Lower lobe of right lung (tissue), 2 donors: ENCODE results near the gene USP44. TPM values are rescaled to one million over a fixed set of nuclear protein-coding genes. Genes with fewer than 3 reads are reported as not detected.

Experiments used
- ATAC-seq, 2 donors: fragments of 200-7000 bp; cut with Tn5 transposase; one replicate each; pipeline ENCODE4 v1.9.1; 2020 to 2022; ENCODE audit warnings: mild to moderate bottlenecking in 2 of 2, moderate library complexity in 2 of 2
- DNase-seq: peaks from one replicate; pipeline ENCODE4 v3.0.0-alpha.2; 2020
- H3K27ac ChIP-seq: fragments of 200-600 bp; one replicate; pipeline ENCODE4 v1.8.0; 2022
- H3K27me3 ChIP-seq: fragments of 200-600 bp; one replicate; pipeline ENCODE4 v1.8.0; 2022; ENCODE audit warnings: low read depth
- H3K36me3 ChIP-seq: fragments of 200-600 bp; one replicate; pipeline ENCODE4 v1.8.0; 2022; ENCODE audit warnings: mild to moderate bottlenecking
- H3K4me1 ChIP-seq: fragments of 200-600 bp; one replicate; pipeline ENCODE4 v1.8.0; 2022
- H3K4me3 ChIP-seq: fragments of 200-600 bp; one replicate; pipeline ENCODE4 v1.8.0; 2022; ENCODE audit warnings: mild to moderate bottlenecking
- H3K9me3 ChIP-seq: fragments of 200-600 bp; one replicate; pipeline ENCODE4 v1.8.0; 2022
- CTCF ChIP-seq: fragments of 200-600 bp; IDR thresholded peaks from one replicate; pipeline ENCODE4 v1.8.0; 2022; ENCODE audit warnings: antibody characterized with exemption, mild to moderate bottlenecking
- intact Hi-C: fragments of 100-400 bp; cut with DNase I; formaldehyde crosslinking; loops from one replicate; pipeline ENCODE4 v1.11.0; 2022
- total RNA-seq: library from RNA; stranded (reverse); fragmentation: NEBNext Ultra II Directional; extraction: Animal tissue kit (Norgen Biotek cat#: 25700); gene quantifications from one replicate; pipeline ENCODE4 v1.2.1, GENCODE V29; 2021
- donor health status: DM: no; HTN: yes; CAD: no; lungs with severe emphysema.

Gene USP44
- total RNA-seq, 1 donor from 2014 or later, result 17.8 TPM

- no peak for TF ChIP-seq CTCF
- DNase-seq, result no peak
- Histone ChIP-seq H3K27ac (no peak overlapping the region), H3K36me3 (no peaks in the 10 kb centered on the region), H3K9me3 (peaks cover 7% of the 10 kb centered on the region), H3K4me1 (peaks cover 1% of the 10 kb centered on the region), H3K4me3 (no peak overlapping the region), H3K27me3 (peaks cover 3% of the 10 kb centered on the region)
- intact Hi-C loops, result no loop called here
- ATAC-seq, result no peak
Measured at GRCh38 chr12:95553197-95553943, 2.1 kb upstream of the USP44 start.

GRCh38 chr12:95551913-95552516, 739 bp upstream of the USP44 start:
- TF ChIP-seq CTCF, result no peak
- Histone ChIP-seq H3K27me3 (peaks cover 9% of the 10 kb centered on the region), H3K36me3 (no peaks in the 10 kb centered on the region), H3K4me3 (no peak overlapping the region), H3K9me3 (peaks cover 7% of the 10 kb centered on the region), H3K27ac (no peak overlapping the region), H3K4me1 (peaks cover 10% of the 10 kb centered on the region)
- DNase-seq, result no peak
- no peak for ATAC-seq
- intact Hi-C loops, result no loop called here

GRCh38 chr12:95549392-95550084, 1.7 kb downstream of the USP44 start:
- intact Hi-C loops, result no loop called here
- DNase-seq, result no peak
- Histone ChIP-seq H3K4me3 (peak overlapping the region; percentile 71), H3K36me3 (no peaks in the 10 kb centered on the region), H3K27ac (peak overlapping the region; percentile 86), H3K4me1 (peaks cover 14% of the 10 kb centered on the region), H3K9me3 (peaks cover 7% of the 10 kb centered on the region), H3K27me3 (peaks cover 9% of the 10 kb centered on the region)
- no peak for TF ChIP-seq CTCF
- ATAC-seq, result no peak

- Histone ChIP-seq H3K9me3 (peaks cover 7% of the 10 kb centered on the region), H3K4me3 (peak overlapping the region; percentile 71), H3K4me1 (peaks cover 14% of the 10 kb centered on the region), H3K27me3 (peaks cover 9% of the 10 kb centered on the region), H3K36me3 (no peaks in the 10 kb centered on the region), H3K27ac (peak overlapping the region; percentile 86)
- TF ChIP-seq CTCF, result no peak
- ATAC-seq (peak; percentile 94 to 95), DNase-seq (peak; percentile 76)
- intact Hi-C loops, result no loop called here
Measured at GRCh38 chr12:95548539-95549391, 2.5 kb downstream of the USP44 start.

- Histone ChIP-seq H3K36me3 (no peaks in the 10 kb centered on the region), H3K27ac (peak overlapping the region; percentile 86), H3K4me3 (peak overlapping the region; percentile 71), H3K4me1 (peaks cover 14% of the 10 kb centered on the region), H3K27me3 (peaks cover 9% of the 10 kb centered on the region), H3K9me3 (peaks cover 7% of the 10 kb centered on the region)
- peak; percentile 71 to 72 for ATAC-seq
- peak; percentile 62 for DNase-seq
- no peak for TF ChIP-seq CTCF
- intact Hi-C loops, result no loop called here
Measured at GRCh38 chr12:95548056-95548538, 3.2 kb downstream of the USP44 start.
